CD4-positive, alpha-beta T cell treated with Interleukin-6 at 100 ng/mL for 8 hours (primary cell): ENCODE data around the gene DPYSL3.

Experiments used
- DNase-seq: peaks from one replicate; pipeline ENCODE4 v3.0.0-alpha.2; 2020; ENCODE audit warnings: mixed read lengths, low spot score

Gene DPYSL3

DNA sequence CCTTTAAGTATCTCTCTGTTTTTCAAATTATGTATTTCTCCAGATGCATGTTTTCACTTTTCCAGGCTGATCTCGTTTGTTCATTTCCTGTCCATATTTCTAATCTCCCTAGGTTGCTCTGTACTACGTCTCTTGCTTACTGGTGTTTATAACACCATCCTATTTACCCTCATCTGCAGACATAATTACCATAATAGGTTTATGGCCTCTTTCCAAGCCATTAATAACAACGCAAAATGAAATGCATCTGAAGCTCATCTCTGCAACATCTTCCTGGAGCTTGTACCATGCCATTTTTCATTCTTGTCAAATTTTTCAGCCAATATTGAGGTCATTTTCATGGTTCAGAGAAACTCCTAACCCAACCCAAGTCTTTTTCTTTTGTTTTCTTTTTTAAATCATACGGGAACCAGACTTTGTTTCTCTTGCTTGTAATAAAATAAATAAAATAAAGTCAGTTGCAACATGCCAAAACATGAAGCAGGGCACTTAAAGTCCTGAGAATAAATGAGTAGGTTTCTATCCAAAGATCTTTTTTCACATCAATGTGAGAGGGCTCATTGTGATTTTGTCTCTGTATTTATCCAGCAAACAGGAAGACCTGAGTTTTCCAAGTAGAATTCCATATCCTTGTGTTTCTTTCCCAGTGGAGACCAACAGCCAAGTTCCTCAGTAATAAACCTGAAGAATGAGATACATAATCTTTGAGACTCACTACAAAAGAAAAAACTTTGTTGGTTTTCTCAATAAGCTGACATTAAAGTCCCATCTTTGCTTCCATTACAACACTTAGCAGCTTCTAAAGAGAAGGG is 37.0 kb downstream of the DPYSL3 start:
- no peak for DNase-seq

DNA sequence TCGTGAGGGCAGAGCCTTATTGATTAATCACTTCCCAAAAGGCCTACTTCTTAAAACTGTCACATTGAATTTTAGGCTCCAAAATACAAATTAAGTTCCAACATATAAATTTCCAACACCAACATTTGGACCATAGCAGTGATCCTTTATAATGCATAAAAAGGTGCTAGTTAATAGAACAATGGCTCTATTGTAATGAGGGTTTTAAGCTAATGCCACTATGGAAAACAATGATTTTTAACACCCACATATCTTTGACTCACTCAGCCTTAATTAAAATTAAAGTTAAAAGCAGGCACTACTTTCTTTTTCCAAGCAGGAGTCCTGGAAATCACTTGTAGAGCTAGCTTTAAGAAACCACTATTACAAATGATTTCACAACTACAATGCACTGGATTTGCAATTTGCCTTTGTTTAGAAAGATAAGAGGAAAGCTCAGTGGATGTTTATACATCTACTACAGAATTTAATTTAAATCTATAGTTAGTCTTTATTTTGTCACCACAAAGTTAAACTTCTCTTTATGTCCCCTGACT is 41.8 kb downstream of the DPYSL3 start:
- DNase-seq: no peak

DNA sequence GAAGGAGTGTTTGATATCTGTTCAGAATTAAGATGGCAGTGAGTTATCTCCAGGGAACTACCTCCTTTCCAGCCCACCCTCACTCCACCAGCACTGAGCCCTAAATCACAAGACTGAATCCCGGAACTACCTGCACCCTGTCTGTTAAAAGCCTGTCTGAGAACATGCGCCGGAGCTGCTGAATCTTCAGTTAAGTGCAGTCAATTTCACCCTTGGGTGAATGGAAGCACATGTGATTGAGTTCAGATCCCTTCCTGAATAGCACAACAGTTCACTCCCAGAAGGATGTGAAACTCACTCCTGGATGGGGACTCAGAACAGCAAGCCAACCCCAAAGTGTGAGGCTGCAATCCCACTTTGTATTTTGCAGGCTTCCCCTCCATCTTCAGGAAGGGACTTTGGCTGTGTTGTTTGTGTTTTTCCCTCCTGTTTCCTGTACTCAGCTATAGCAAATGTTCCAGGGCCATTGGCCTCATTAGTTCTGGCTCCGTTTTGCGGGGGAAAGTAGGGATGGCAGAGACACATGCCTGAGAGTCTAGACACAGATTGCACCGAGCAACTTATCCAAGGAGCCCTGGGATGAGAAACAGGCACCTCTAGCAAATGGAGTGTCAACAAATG is 43.4 kb downstream of the DPYSL3 start:
- no peak for DNase-seq

DNA sequence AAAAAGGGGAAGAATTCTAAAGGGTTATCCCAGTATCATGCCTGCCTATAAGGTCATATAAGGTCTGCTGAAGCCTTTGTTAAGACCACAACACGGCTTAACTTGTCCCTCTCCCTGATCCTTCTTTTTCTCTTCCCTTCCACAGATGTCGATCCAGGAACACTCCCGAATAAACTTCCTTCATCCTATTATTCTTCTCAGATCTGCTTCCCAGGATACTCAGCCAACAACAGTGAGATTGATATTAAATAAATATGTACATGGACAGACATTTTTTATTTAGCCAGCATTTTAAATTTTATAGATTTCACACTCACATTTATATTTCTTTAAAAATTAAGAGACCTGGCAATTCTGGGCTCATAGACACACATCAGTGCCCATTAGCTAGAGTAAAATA is 44.1 kb downstream of the DPYSL3 start:
- DNase-seq: no peak

DNA sequence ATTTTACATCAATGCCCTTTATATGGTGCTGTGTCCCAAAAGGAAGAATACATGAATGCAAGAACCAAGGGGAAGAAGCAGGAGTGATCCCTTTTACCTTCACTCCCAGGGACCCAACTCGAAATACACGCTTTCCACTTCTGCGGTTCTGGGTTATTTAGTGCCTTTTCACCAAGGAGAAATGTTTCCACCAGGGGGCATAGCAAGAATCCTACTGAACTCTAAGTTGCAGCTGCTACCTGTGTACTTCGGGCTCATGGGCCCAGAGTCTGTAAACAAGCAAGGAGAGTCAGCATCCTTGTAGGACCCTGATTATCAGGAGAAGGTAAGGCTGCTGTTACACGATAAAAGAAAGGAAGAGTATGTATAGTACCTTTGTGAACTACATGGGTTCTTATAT is 45.7 kb downstream of the DPYSL3 start:
- no peak for DNase-seq

DNA sequence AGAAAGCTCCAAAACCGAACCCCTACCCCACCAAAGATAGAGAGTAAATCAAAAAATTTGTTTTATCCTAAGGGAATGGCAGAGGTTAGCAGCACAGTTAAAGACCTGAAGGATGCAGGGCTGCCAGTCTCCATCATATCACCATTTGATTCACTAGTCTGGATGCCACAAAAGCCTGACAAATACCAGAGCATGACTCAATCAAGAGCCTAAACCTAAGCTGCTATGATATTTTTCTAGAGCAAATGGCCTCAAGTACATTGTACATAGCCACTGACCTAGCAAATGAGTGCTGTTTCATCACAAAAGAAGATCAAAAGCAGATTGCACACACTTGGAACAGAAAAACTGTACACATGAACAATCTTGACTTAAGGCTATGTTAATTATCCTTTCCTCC is 48.0 kb downstream of the DPYSL3 start:
- DNase-seq: no peak

DNA sequence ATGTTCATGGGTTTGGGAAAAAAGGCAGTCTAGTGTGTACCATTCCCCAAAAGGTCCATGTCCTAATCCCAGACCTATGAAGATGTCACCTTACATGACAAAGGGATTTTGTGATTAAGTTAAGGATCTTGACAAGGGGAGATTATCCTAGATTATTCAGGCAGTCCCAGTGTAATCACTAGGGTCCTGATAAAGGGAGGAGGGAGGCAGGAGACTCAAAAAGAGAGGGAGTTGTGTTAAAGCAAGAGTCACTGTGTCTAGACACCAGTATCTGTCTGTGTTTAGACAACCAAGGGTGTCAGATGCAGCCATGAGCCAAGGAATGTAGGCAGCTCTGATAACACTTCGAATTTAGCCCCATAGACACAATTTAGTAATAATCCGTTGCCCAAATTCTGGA is 49.5 kb downstream of the DPYSL3 start:
- DNase-seq: no peak

DNA sequence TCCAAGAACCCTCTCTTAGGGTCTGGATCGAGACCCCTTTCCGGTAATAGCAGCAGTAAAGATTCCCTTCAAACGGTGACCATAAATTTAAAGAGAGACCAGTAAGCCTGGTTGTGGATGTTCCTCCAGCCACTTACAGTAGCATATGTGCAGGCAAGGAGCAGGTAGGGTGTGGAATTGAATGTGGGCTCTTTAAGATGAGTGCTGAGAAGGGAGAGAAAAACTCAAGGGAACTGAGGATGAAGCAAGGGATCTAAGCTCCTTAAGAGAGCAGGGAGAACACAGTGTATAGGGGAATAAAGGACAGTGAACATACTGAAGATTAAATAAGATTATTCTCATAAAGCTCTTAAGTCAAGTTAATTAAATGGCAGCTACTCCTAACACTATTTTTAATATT is 51.3 kb downstream of the DPYSL3 start:
- no peak for DNase-seq

DNA sequence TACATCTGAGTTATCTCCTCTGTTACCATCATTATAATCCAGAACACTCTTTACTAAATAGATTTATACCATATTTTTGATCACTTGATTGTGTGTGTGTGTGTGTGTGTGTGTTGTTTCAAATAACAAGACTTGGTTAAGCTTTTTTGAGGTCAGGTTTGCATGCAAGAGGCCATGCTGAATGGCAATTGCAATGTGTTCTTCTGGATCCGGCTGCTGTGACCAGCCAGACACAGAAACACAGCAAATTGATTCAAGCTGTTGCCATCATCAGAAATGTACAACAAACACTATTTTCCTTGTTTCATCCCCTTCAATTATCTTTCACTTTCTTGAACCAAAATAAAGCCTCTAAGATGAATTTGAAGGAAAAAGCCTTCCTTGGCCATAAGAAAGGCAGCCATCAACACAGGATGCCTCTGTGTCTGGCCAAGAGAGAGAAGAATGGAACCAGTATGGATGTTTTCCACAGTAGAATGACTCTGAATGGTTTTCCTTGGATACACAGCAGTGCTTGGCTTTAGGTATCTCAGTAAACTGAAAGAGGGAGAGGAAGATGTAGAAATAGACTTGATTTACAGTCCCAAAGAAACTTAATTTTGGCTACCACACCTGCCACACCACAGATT is 53.9 kb downstream of the DPYSL3 start:
- DNase-seq: no peak

DNA sequence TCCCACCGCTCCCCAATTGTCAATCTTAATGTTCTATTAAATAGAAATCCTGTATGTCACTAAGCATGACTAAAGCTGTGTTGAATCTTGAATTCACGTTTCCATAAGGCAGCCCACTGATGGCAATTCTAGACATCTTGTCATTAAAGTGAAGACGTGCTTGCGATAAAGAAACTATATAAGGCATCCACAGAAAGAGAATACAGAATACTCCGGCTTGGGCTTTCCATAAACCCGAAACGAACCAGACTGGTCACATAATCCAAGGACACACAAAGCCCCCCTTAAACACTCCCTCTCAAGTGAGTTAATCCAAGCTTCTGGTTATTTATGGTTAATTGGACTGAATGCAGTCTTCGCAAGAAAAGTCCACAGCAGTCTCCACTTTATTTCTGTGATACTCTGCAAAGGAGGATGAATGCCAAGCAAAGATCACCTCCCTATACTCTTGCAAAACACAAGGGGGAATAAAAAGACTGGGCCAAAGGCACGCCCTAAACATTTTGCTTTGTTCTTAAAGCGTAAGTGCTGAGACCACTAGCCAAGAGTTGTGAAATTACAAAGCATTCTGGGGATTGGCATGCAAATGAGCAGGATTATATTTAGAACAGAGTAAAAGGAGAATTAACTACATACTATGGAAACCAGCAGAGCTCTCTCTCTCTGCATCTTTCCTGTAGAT is 54.7 kb downstream of the DPYSL3 start:
- no peak for DNase-seq

DNA sequence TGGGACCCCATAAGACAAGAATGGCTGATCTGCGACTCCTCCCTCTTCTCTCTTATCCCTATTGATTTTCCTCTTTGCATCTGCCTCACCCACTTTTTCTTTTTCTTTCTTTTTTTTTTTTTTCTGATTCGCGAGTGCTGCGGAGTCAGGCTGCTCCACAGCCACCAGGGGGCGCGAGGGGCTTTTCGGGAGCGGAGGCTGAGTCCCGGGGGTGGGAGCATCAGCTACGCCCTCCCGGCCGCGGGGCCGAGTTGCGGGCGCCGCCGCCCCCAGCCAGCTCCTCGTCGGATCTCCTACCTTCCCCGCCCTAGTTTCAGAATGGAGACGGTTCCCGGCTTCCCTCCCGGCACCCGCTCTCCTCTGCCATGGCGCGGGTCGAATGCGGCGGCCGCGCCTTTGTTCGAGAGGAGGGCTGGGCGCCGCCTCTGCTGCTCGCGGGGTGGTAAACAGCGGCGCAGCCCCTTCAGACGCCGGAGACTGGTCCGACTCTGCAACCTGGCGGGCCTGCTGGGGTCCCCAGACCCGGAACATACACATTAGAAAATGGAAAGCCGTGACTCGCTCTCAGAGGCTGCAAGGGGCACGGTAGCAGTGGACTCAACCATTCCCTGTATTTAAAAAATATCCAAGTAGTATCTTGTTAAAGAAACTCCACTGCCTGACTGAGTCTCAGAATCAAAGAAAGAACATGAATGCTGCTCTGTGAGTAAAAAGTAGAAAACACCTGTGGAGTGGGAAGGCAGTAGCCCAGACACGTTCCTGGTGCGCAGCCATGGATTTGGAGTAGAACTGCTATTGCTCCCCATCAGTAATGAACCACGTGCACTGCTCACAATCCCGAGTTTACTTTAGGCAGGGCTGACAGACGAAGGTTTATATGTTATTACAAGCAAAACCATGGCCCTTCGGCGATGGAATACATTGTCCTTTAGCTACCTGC is 55.7 kb downstream of the DPYSL3 start:
- DNase-seq: peak; percentile 41

DNA sequence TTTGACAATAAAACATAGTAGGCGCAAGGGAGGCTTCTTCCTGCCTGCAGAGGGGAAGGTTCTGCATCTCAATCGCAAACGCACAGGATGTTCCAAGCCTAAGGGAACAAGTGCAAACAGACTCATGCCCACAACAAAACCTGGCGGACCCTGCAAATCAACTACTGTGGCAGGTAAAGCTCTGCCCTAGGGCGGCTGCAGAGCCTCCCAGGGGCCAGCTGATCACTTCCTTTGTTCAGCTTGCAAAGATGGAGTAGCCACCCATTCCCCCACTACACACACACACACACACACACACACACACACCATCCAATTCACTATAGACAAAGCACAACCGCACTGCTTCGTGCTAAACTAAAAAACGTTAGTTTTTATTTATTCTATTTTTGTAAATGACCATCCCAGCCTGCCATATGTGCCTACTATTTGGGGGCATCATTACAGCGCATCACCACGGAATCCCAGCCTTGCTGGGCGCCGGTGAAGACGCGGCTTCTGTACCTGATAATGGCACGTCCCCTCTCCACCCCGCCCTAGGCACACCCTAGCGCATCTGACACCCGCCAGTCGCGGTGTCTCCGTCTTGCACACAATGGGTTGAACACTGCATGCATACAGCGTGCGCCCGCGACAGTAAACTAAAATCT is 57.6 kb downstream of the DPYSL3 start:
- DNase-seq: no peak

DNA sequence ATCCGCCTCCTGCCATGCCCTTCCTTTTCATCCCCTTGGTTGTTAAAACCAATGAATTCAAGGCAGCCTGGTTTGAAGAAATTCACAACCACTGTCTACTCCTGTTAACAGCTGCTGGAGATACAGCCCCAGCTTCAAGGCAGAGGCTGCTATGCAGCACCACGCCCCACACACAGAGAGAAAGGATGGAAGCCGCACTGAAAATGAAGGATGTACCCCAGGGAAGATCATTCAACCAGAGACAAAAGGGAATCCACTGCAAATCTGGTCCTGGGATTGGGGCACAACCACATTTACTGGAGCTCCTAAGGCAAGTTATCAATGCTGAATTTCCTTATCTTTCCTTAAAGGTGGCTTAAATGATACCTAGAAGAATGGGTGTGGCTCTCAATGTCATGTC is 58.7 kb downstream of the DPYSL3 start:
- no peak for DNase-seq

DNA sequence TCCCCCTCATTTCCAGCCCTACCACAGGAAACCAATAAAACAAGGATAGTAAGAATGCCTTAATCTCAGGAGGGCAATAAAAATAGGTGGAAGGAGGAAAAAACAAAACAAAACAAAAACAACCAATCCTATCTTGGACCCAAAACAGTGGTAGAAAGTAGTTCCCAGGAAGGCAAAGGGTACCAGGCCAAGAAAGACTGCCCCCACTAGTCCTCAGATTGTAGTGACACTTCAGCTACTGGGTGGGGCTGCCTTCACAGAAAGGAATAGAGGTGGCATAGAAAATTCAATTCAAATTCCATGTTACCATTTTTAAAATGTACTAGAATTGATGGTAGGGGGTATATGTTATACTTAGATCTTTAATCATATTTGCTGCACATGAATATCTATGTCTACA is 59.3 kb downstream of the DPYSL3 start:
- no peak for DNase-seq

DNA sequence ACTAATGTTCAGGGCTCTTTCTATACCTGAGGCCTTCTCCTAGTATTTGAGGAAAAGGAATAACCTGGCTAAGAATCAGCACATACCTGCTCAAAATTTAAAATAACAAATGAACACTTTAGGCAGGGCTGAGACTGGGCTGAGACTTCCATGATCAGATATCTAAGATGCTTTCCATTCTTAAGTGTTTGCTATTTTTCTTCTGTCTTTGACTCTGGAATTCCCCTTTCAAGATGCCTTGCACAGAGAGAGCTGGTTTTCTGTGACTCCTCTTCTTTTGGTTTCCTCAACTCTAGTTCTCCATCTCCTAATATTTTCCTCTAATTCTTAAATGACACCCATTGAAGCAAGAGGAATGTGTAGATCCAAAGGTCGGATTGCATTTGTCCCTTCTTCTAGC is 61.1 kb downstream of the DPYSL3 start:
- DNase-seq: no peak

DNA sequence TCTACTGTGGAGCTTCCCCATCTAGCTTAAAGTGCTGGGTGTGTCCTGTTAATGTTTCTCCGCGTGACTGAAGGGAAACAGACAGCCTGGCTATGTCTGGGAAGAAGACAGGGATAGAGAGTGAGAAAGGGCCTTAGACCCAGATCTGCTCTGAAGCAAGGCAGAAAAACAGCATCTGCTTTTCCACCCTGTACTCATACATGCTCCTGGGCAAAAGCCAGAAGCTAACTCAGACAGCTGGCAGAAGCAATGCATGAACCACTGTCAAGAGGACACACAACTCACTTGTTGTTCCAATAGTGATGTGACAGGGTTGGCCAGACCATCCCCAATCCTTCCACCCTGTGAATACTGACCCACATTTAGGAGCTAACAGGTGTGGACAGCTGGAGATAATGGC is 63.3 kb downstream of the DPYSL3 start:
- DNase-seq: no peak

DNA sequence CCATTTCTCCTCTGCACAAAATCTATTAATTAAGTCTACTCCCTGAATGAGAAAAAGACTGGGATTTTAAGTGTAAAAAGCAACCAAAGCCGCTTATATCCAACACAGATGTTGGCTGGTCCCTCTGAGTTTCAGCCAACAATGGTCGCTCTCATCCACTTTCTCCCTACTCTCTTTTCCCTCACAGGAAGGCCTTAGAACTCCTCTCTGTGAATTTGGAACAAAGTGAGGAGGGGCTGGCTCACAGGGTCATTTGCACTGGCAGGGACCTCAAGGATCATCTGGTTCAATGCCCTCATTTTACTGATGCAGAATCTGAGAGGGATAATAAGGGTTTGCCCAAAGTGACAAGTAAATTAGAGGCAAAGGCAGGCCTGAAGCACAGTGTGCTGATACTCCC is 64.0 kb downstream of the DPYSL3 start:
- DNase-seq: no peak

DNA sequence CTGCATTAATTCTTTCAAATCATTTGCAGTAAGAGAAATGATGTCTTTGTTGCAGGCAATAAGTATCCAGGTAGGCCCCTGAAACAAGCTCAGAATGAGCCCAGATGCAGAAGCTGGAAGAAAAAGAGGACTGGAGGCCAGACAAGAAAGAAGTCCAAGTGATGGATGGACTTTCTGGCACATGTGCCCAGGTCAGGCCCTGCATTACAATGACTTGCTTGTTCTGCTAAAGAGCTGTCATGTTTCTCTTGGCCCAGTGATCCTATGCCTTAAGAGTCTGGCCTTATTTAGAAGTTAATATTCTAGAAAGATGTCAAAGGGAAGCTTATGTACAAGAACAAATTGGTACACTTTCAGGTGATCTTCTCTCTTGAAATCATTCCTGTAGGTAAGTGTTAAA is 64.8 kb downstream of the DPYSL3 start:
- DNase-seq: no peak

DNA sequence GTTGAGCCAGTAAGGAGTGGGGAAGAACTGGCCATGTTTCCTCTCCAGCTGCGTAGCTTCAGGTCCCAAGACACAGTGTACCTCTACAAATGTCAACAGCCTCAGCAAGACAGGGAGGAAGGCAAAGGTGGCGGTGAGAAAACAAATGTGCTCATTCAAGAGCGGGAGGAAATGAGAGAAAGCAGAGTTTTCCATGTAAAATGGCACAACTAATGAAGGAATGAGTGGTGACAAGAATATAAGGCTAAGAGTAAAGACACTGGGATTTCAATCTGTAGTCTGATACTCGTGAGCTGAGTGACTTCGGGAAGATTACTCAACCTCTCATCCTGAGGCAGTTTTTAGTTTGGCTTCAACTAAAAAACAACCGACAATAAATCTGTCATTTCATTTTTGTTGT is 67.6 kb downstream of the DPYSL3 start:
- DNase-seq: no peak

DNA sequence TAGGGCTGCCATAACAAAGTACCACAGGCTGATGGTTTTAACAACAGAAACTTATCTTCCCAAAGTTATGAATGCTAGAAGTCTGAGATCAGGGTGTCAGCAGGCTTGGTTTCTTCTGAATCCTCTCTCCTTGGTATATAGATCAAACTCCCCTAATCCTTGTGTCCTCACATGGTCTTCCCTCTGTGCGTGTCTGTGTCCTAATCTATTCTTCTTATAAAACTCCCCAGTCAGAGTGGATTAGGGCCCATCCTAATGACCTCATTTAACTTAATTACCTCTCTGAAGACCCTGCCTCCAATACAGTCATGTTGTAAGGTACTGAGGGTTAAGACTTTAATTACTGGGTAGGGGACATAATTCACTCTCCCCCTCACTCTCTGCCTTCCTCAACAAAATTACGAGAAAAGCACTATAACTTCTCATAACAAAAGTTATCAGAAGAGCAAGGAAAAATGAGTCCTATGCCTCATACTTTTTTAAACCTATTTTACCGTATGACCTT is 68.6 kb downstream of the DPYSL3 start:
- DNase-seq: no peak

DNA sequence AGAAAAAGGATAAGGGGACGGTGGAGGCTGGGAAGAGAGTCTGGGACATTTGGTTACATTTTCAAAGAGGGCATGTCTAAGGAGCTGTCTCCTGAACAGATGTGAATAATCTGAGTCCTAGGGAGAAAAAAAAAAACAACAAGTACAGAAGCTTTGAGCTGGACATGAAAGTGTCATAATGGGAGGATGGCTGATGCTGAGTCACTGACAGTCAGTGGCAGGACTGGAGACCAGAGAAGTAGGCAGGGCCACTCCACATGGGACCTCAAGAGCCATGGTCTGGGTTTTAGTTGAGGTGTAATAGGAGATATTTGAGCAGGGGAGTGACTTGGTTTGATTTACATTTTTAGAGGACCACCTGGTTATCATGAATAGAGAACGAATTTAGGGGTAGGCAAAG is 70.6 kb downstream of the DPYSL3 start:
- DNase-seq: no peak
